C4-2B (cell line): Measurements from ENCODE around the gene PEA15.

Experiments
- ZFX ChIP-seq: fragments of 450-650 bp; IDR thresholded peaks from 2 replicates; pipeline ENCODE4 v1.6.1; 2017
- TF ChIP-seq, protein P1 (sequence below): fragments of 450-650 bp; conservative IDR thresholded peaks from 2 replicates; pipeline ENCODE4 v1.5.1; 2017; ENCODE audit warnings: mild to moderate bottlenecking

DNA sequence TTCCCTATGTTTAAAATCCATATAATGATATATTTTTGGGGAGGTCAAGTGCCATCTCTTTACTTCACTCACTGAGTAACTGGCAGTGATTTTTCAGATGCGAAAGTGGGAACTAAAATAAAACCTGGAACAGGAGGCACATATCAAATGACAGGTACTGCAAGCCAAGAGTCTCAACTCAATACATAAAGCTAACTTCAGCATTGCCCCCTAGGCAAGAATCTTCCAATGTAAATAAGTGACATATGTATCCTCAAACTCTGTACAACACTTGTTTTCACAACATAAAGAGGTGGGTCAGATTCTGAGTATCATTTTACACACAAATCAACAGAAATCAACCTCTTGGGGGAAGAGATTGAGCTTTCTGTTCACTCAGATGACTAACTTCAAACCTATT is 39.0 kb downstream of the PEA15 start:
- TF ChIP-seq, protein P1, sequence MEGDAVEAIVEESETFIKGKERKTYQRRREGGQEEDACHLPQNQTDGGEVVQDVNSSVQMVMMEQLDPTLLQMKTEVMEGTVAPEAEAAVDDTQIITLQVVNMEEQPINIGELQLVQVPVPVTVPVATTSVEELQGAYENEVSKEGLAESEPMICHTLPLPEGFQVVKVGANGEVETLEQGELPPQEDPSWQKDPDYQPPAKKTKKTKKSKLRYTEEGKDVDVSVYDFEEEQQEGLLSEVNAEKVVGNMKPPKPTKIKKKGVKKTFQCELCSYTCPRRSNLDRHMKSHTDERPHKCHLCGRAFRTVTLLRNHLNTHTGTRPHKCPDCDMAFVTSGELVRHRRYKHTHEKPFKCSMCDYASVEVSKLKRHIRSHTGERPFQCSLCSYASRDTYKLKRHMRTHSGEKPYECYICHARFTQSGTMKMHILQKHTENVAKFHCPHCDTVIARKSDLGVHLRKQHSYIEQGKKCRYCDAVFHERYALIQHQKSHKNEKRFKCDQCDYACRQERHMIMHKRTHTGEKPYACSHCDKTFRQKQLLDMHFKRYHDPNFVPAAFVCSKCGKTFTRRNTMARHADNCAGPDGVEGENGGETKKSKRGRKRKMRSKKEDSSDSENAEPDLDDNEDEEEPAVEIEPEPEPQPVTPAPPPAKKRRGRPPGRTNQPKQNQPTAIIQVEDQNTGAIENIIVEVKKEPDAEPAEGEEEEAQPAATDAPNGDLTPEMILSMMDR, result no peak
- TF ChIP-seq ZFX, result no peak
